ENCODE data around the gene EID2B.

EID2B gene

GRCh38 chr19:39532233-39533002 lies at the start of gene EID2B:
Gene EID2B (minus strand): TSS chr19:39532852. CDS start chr19:39532802, 50 bp downstream.
- H3K9me3 Mint-ChIP-seq: no peaks in the 10 kb centered on the region
- peak within 1 kb of the TSS; percentile 93 for H3K4me3 Mint-ChIP-seq
- peaks cover 33% of the 10 kb centered on the region for H3K4me1 Mint-ChIP-seq (ENCODE audit: low read depth)
- peak; percentile 93 for DNase-seq
- H3K36me3 Mint-ChIP-seq (ENCODE audit: low read depth): peaks cover 23% of the 10 kb centered on the region
- peak within 1 kb of the TSS; percentile 93 for H3K27ac Mint-ChIP-seq
- H3K27me3 Mint-ChIP-seq: no peaks in the 10 kb centered on the region

GRCh38 chr19:39582442-39582841 lies 49.8 kb upstream of the EID2B start:
- no peak overlapping the region for H3K4me3 Mint-ChIP-seq

GRCh38 chr19:39568604-39569003 lies 36.0 kb upstream of the EID2B start:
- Mint-ChIP-seq H3K27ac (no peak overlapping the region), H3K4me3 (no peak overlapping the region), H3K36me3 (ENCODE audit: low read depth) (no peaks in the 10 kb centered on the region), H3K4me1 (ENCODE audit: low read depth) (peaks cover 5% of the 10 kb centered on the region), H3K9me3 (peaks cover 9% of the 10 kb centered on the region), H3K27me3 (peaks cover 32% of the 10 kb centered on the region)
- no peak for DNase-seq

More at GRCh38 chr19:39582442-39582841, 49.8 kb upstream of the EID2B start:
- DNase-seq: peak; percentile 34
- Mint-ChIP-seq H3K9me3 (peaks cover 9% of the 10 kb centered on the region), H3K4me1 (ENCODE audit: low read depth) (no peaks in the 10 kb centered on the region), H3K36me3 (ENCODE audit: low read depth) (no peaks in the 10 kb centered on the region), H3K27me3 (peaks cover 52% of the 10 kb centered on the region), H3K27ac (no peak overlapping the region)

- Mint-ChIP-seq H3K36me3 (ENCODE audit: low read depth) (no peaks in the 10 kb centered on the region), H3K9me3 (no peaks in the 10 kb centered on the region), H3K27ac (no peak overlapping the region), H3K27me3 (peaks cover 25% of the 10 kb centered on the region), H3K4me1 (ENCODE audit: low read depth) (peaks cover 5% of the 10 kb centered on the region), H3K4me3 (no peak overlapping the region)
- DNase-seq: no peak
Observed at GRCh38 chr19:39566064-39566463, 33.4 kb upstream of the EID2B start.

- Mint-ChIP-seq H3K4me3 (no peak overlapping the region), H3K27ac (no peak overlapping the region), H3K27me3 (peaks cover 8% of the 10 kb centered on the region), H3K36me3 (ENCODE audit: low read depth) (no peaks in the 10 kb centered on the region), H3K4me1 (ENCODE audit: low read depth) (peaks cover 12% of the 10 kb centered on the region), H3K9me3 (no peaks in the 10 kb centered on the region)
- DNase-seq: no peak
Observed at GRCh38 chr19:39563408-39563807, 30.8 kb upstream of the EID2B start.

- H3K36me3 Mint-ChIP-seq (ENCODE audit: low read depth): no peaks in the 10 kb centered on the region
- H3K4me3 Mint-ChIP-seq: peak overlapping the region; percentile 26
- no peak for DNase-seq
- peaks cover 25% of the 10 kb centered on the region for H3K4me1 Mint-ChIP-seq (ENCODE audit: low read depth)
- H3K27ac Mint-ChIP-seq: peak overlapping the region; percentile 84
- no peaks in the 10 kb centered on the region for H3K9me3 Mint-ChIP-seq
- H3K27me3 Mint-ChIP-seq: no peaks in the 10 kb centered on the region
Observed at GRCh38 chr19:39558624-39559117, 26.0 kb upstream of the EID2B start.

GRCh38 chr19:39557811-39558623 lies 25.4 kb upstream of the EID2B start:
- Mint-ChIP-seq H3K4me3 (peak overlapping the region; percentile 26), H3K27ac (peak overlapping the region; percentile 84), H3K4me1 (ENCODE audit: low read depth) (peaks cover 29% of the 10 kb centered on the region), H3K36me3 (ENCODE audit: low read depth) (no peaks in the 10 kb centered on the region), H3K27me3 (no peaks in the 10 kb centered on the region), H3K9me3 (no peaks in the 10 kb centered on the region)
- DNase-seq: no peak

- Mint-ChIP-seq H3K9me3 (no peaks in the 10 kb centered on the region), H3K36me3 (ENCODE audit: low read depth) (no peaks in the 10 kb centered on the region), H3K4me1 (ENCODE audit: low read depth) (peaks cover 36% of the 10 kb centered on the region), H3K27ac (no peak overlapping the region), H3K27me3 (no peaks in the 10 kb centered on the region), H3K4me3 (no peak overlapping the region)
- no peak for DNase-seq
Observed at GRCh38 chr19:39555883-39556282, 23.2 kb upstream of the EID2B start.

- Mint-ChIP-seq H3K9me3 (no peaks in the 10 kb centered on the region), H3K4me1 (ENCODE audit: low read depth) (peaks cover 36% of the 10 kb centered on the region), H3K4me3 (no peak overlapping the region), H3K36me3 (ENCODE audit: low read depth) (no peaks in the 10 kb centered on the region), H3K27me3 (no peaks in the 10 kb centered on the region), H3K27ac (no peak overlapping the region)
- no peak for DNase-seq
Observed at GRCh38 chr19:39554701-39555311, 22.2 kb upstream of the EID2B start.

- Mint-ChIP-seq H3K36me3 (ENCODE audit: low read depth) (no peaks in the 10 kb centered on the region), H3K27me3 (no peaks in the 10 kb centered on the region), H3K4me1 (ENCODE audit: low read depth) (peaks cover 22% of the 10 kb centered on the region), H3K27ac (no peak overlapping the region), H3K4me3 (no peak overlapping the region), H3K9me3 (no peaks in the 10 kb centered on the region)
- DNase-seq: no peak
Observed at GRCh38 chr19:39553082-39553652, 20.5 kb upstream of the EID2B start.

GRCh38 chr19:39550197-39550596 lies 17.5 kb upstream of the EID2B start:
- DNase-seq: no peak

GRCh38 chr19:39546599-39546998 lies 13.9 kb upstream of the EID2B start:
- H3K36me3 Mint-ChIP-seq (ENCODE audit: low read depth): no peaks in the 10 kb centered on the region
- no peaks in the 10 kb centered on the region for H3K27me3 Mint-ChIP-seq
- no peak overlapping the region for H3K4me3 Mint-ChIP-seq
- H3K4me1 Mint-ChIP-seq (ENCODE audit: low read depth): peaks cover 47% of the 10 kb centered on the region
- DNase-seq: no peak
- no peak overlapping the region for H3K27ac Mint-ChIP-seq
- no peaks in the 10 kb centered on the region for H3K9me3 Mint-ChIP-seq

More at GRCh38 chr19:39550197-39550596, 17.5 kb upstream of the EID2B start:
- Mint-ChIP-seq H3K9me3 (no peaks in the 10 kb centered on the region), H3K36me3 (ENCODE audit: low read depth) (no peaks in the 10 kb centered on the region), H3K27ac (no peak overlapping the region), H3K4me3 (no peak overlapping the region), H3K4me1 (ENCODE audit: low read depth) (peaks cover 27% of the 10 kb centered on the region), H3K27me3 (no peaks in the 10 kb centered on the region)

GRCh38 chr19:39544911-39545310 lies 12.3 kb upstream of the EID2B start:
- no peak for DNase-seq
- Mint-ChIP-seq H3K9me3 (no peaks in the 10 kb centered on the region), H3K36me3 (ENCODE audit: low read depth) (peaks cover 2% of the 10 kb centered on the region), H3K27me3 (no peaks in the 10 kb centered on the region), H3K4me3 (no peak overlapping the region), H3K27ac (peak overlapping the region; percentile 83), H3K4me1 (ENCODE audit: low read depth) (peaks cover 55% of the 10 kb centered on the region)

- H3K9me3 Mint-ChIP-seq: no peaks in the 10 kb centered on the region
- H3K27me3 Mint-ChIP-seq: no peaks in the 10 kb centered on the region
- H3K4me3 Mint-ChIP-seq: no peak overlapping the region
- peaks cover 5% of the 10 kb centered on the region for H3K36me3 Mint-ChIP-seq (ENCODE audit: low read depth)
- H3K27ac Mint-ChIP-seq: peak overlapping the region; percentile 83
- DNase-seq: no peak
- peaks cover 55% of the 10 kb centered on the region for H3K4me1 Mint-ChIP-seq (ENCODE audit: low read depth)
Observed at GRCh38 chr19:39544226-39544903, 11.7 kb upstream of the EID2B start.
